Stimulated activated memory B cell treated with anti-CD40 and anti-IgM and Interleukin-4, amounts not matched to agents 10 μg/mL and 1 μg/mL and 100 μg/mL, for 72 hours (primary cell): ENCODE data around the gene CABLES1.

Source experiments
- ATAC-seq: fragments of 150-1000 bp; cut with Tn5 transposase; 2 replicates; pipeline ENCODE4 v1.10.0; 2021
- H3K27ac Mint-ChIP-seq: one replicate; pipeline ENCODE4 v1.8.0; 2022; ENCODE audit warnings: mild to moderate bottlenecking, mixed read lengths
- H3K27me3 Mint-ChIP-seq: one replicate; pipeline ENCODE4 v1.8.0; 2022; ENCODE audit warnings: mixed read lengths
- H3K36me3 Mint-ChIP-seq: one replicate; pipeline ENCODE4 v1.8.0; 2022; ENCODE audit warnings: mixed read lengths
- H3K4me1 Mint-ChIP-seq: one replicate; pipeline ENCODE4 v1.8.0; 2022; ENCODE audit warnings: mixed read lengths
- H3K4me3 Mint-ChIP-seq: one replicate; pipeline ENCODE4 v1.8.0; 2022; ENCODE audit warnings: mild to moderate bottlenecking, moderate library complexity, mixed read lengths
- H3K9me3 Mint-ChIP-seq: one replicate; pipeline ENCODE4 v1.8.0; 2022; ENCODE audit warnings: mixed read lengths

CABLES1 gene

GRCh38 chr18:23129355-23130002, 5.8 kb upstream of the CABLES1 start:
- Mint-ChIP-seq H3K9me3 (no peaks in the 10 kb centered on the region), H3K27me3 (peaks cover 34% of the 10 kb centered on the region), H3K36me3 (no peaks in the 10 kb centered on the region), H3K4me3 (no peak overlapping the region), H3K4me1 (peaks cover 14% of the 10 kb centered on the region), H3K27ac (no peak overlapping the region)
- no peak for ATAC-seq

GRCh38 chr18:23131693-23132319, 3.5 kb upstream of the CABLES1 start:
- H3K27me3 Mint-ChIP-seq = peaks cover 28% of the 10 kb centered on the region
- ATAC-seq = no peak
- H3K4me3 Mint-ChIP-seq = no peak overlapping the region
- peaks cover 28% of the 10 kb centered on the region for H3K4me1 Mint-ChIP-seq
- H3K9me3 Mint-ChIP-seq = no peaks in the 10 kb centered on the region
- H3K27ac Mint-ChIP-seq = no peak overlapping the region
- no peaks in the 10 kb centered on the region for H3K36me3 Mint-ChIP-seq

GRCh38 chr18:23133860-23134779, 1.2 kb upstream of the CABLES1 start:
- peaks cover 38% of the 10 kb centered on the region for H3K4me1 Mint-ChIP-seq
- H3K4me3 Mint-ChIP-seq = peak overlapping the region; percentile 88
- no peaks in the 10 kb centered on the region for H3K9me3 Mint-ChIP-seq
- H3K27me3 Mint-ChIP-seq = peaks cover 45% of the 10 kb centered on the region
- peak overlapping the region; percentile 33 for H3K27ac Mint-ChIP-seq
- ATAC-seq = peak; percentile 80
- H3K36me3 Mint-ChIP-seq = no peaks in the 10 kb centered on the region

GRCh38 chr18:23135550-23136325, 453 bp downstream of the CABLES1 start:
- peaks cover 58% of the 10 kb centered on the region for H3K27me3 Mint-ChIP-seq
- H3K4me1 Mint-ChIP-seq = peaks cover 38% of the 10 kb centered on the region
- peak overlapping the region; percentile 50 for H3K4me3 Mint-ChIP-seq
- ATAC-seq = peak; percentile 68
- H3K36me3 Mint-ChIP-seq = no peaks in the 10 kb centered on the region
- H3K9me3 Mint-ChIP-seq = no peaks in the 10 kb centered on the region
- H3K27ac Mint-ChIP-seq = peak overlapping the region; percentile 33

- Mint-ChIP-seq H3K4me1 (peaks cover 38% of the 10 kb centered on the region), H3K27me3 (peaks cover 64% of the 10 kb centered on the region), H3K27ac (peak overlapping the region; percentile 42), H3K36me3 (no peaks in the 10 kb centered on the region), H3K4me3 (peak overlapping the region; percentile 73), H3K9me3 (no peaks in the 10 kb centered on the region)
- no peak for ATAC-seq
These were observed 1.2 kb downstream of the CABLES1 start for GRCh38 chr18:23136326-23137096.

GRCh38 chr18:23137097-23137635, 1.9 kb downstream of the CABLES1 start:
- H3K9me3 Mint-ChIP-seq = no peaks in the 10 kb centered on the region
- no peak for ATAC-seq
- peak overlapping the region; percentile 73 for H3K4me3 Mint-ChIP-seq
- no peaks in the 10 kb centered on the region for H3K36me3 Mint-ChIP-seq
- peaks cover 32% of the 10 kb centered on the region for H3K4me1 Mint-ChIP-seq
- peak overlapping the region; percentile 42 for H3K27ac Mint-ChIP-seq
- peaks cover 63% of the 10 kb centered on the region for H3K27me3 Mint-ChIP-seq

- peaks cover 37% of the 10 kb centered on the region for H3K4me1 Mint-ChIP-seq
- H3K27ac Mint-ChIP-seq = no peak overlapping the region
- ATAC-seq = no peak
- H3K4me3 Mint-ChIP-seq = no peak overlapping the region
- H3K9me3 Mint-ChIP-seq = no peaks in the 10 kb centered on the region
- peaks cover 59% of the 10 kb centered on the region for H3K27me3 Mint-ChIP-seq
- no peaks in the 10 kb centered on the region for H3K36me3 Mint-ChIP-seq
These were observed 2.5 kb downstream of the CABLES1 start for GRCh38 chr18:23137788-23138216.

- ATAC-seq = no peak
- Mint-ChIP-seq H3K27ac (no peak overlapping the region), H3K9me3 (no peaks in the 10 kb centered on the region), H3K4me1 (peaks cover 44% of the 10 kb centered on the region), H3K27me3 (peaks cover 59% of the 10 kb centered on the region), H3K36me3 (no peaks in the 10 kb centered on the region), H3K4me3 (no peak overlapping the region)
These were observed 3.2 kb downstream of the CABLES1 start for GRCh38 chr18:23138471-23138870.

- peaks cover 46% of the 10 kb centered on the region for H3K27me3 Mint-ChIP-seq
- no peak overlapping the region for H3K4me3 Mint-ChIP-seq
- no peaks in the 10 kb centered on the region for H3K36me3 Mint-ChIP-seq
- no peak overlapping the region for H3K27ac Mint-ChIP-seq
- no peaks in the 10 kb centered on the region for H3K9me3 Mint-ChIP-seq
- no peak for ATAC-seq
- H3K4me1 Mint-ChIP-seq = peaks cover 36% of the 10 kb centered on the region
These were observed 6.1 kb downstream of the CABLES1 start for GRCh38 chr18:23141104-23141999.

- Mint-ChIP-seq H3K9me3 (no peaks in the 10 kb centered on the region), H3K27me3 (peaks cover 36% of the 10 kb centered on the region), H3K27ac (no peak overlapping the region), H3K36me3 (no peaks in the 10 kb centered on the region), H3K4me3 (no peak overlapping the region), H3K4me1 (peaks cover 26% of the 10 kb centered on the region)
- ATAC-seq = no peak
These were observed 7.1 kb downstream of the CABLES1 start for GRCh38 chr18:23142251-23142929.

GRCh38 chr18:23143016-23143814, 7.9 kb downstream of the CABLES1 start:
- no peak for ATAC-seq
- Mint-ChIP-seq H3K27ac (peak overlapping the region; percentile 50), H3K4me3 (no peak overlapping the region), H3K4me1 (peaks cover 21% of the 10 kb centered on the region), H3K9me3 (no peaks in the 10 kb centered on the region), H3K27me3 (peaks cover 28% of the 10 kb centered on the region), H3K36me3 (no peaks in the 10 kb centered on the region)

- Mint-ChIP-seq H3K4me3 (no peak overlapping the region), H3K36me3 (no peaks in the 10 kb centered on the region), H3K27ac (peak overlapping the region; percentile 50), H3K9me3 (no peaks in the 10 kb centered on the region), H3K27me3 (peaks cover 24% of the 10 kb centered on the region), H3K4me1 (peaks cover 21% of the 10 kb centered on the region)
- no peak for ATAC-seq
These were observed 8.6 kb downstream of the CABLES1 start for GRCh38 chr18:23143815-23144261.
